Liver (tissue), 9 donors: ENCODE data around the gene CELF1. TPM values are rescaled to one million over a fixed set of nuclear protein-coding genes. Genes with fewer than 3 reads are reported as not detected.

Experiments used
- DNase-seq: peaks from one replicate; pipeline ENCODE4 v3.0.0-alpha.2; 2017; ENCODE audit warnings: low spot score
- H3K27ac ChIP-seq, 2 donors: one replicate each; pipeline ENCODE4 v1.7.0; 2013; ENCODE audit warnings: inconsistent platforms in 2 of 2, low read length in 2 of 2, control low read depth in 1 of 2, low read depth in 1 of 2, mild to moderate bottlenecking in 1 of 2
- H3K27me3 ChIP-seq, 4 donors: one replicate each; pipeline versions ENCODE4 v1.6.1 to v1.7.0; 2013; ENCODE audit warnings: low read length in 3 of 4, inconsistent platforms in 1 of 4, mild to moderate bottlenecking in 1 of 4, moderate library complexity in 1 of 4; ENCODE audit not compliant: control insufficient read depth in 4 of 4, insufficient read depth in 4 of 4
- H3K36me3 ChIP-seq, 4 donors: one replicate each; pipeline versions ENCODE4 v1.6.1 to v1.7.0; 2013; ENCODE audit warnings: low read length in 3 of 4, mild to moderate bottlenecking in 3 of 4, low read depth in 1 of 4, moderate library complexity in 1 of 4; ENCODE audit not compliant: control insufficient read depth in 4 of 4, insufficient read depth in 3 of 4
- H3K4me1 ChIP-seq, 4 donors: one replicate each; pipeline versions ENCODE4 v1.6.1 to v1.7.0; 2013; ENCODE audit warnings: low read length in 3 of 4, mild to moderate bottlenecking in 3 of 4, moderate library complexity in 1 of 4; ENCODE audit not compliant: control insufficient read depth in 4 of 4, insufficient read depth in 4 of 4
- H3K4me3 ChIP-seq, 3 donors: one replicate each; pipeline versions ENCODE4 v1.6.1 to v1.7.0; 2013; ENCODE audit warnings: low read length in 3 of 3, control low read depth in 1 of 3, low read depth in 1 of 3, mild to moderate bottlenecking in 1 of 3
- H3K9ac ChIP-seq, 2 donors: one replicate each; pipeline ENCODE4 v1.7.0; 2013; ENCODE audit warnings: low read length in 2 of 2, mild to moderate bottlenecking in 2 of 2, moderate library complexity in 2 of 2, control low read depth in 1 of 2, low read depth in 1 of 2
- H3K9me3 ChIP-seq, 4 donors: one replicate each; pipeline versions ENCODE4 v1.6.1 to v1.7.0; 2013; ENCODE audit warnings: low read length in 3 of 4; ENCODE audit not compliant: control insufficient read depth in 4 of 4
- CTCF ChIP-seq: fragments of 150-350 bp; IDR thresholded peaks from 2 replicates; pipeline ENCODE4 v1.5.1; 2017; ENCODE audit warnings: improper control_type of control experiment, low read depth, low read length; ENCODE audit not compliant: missing input control
- EGR1 ChIP-seq, 2 donors: IDR thresholded peaks; 2 replicates each; pipeline ENCODE4 v1.6.1; 2016 to 2018; ENCODE audit warnings: antibody characterized with exemption in 2 of 2, low read depth in 2 of 2
- FOXA1 ChIP-seq: IDR thresholded peaks from 2 replicates; pipeline ENCODE4 v1.6.1; 2016; ENCODE audit warnings: antibody characterized with exemption
- FOXA2 ChIP-seq: IDR thresholded peaks from 2 replicates; pipeline ENCODE4 v1.6.1; 2016; ENCODE audit warnings: antibody characterized with exemption
- GABPA ChIP-seq, 2 donors: IDR thresholded peaks in 1 of 2; conservative IDR thresholded peaks in 1 of 2; 2 replicates each; pipeline ENCODE4 v1.6.1; 2016; ENCODE audit warnings: antibody characterized with exemption in 2 of 2, mild to moderate bottlenecking in 1 of 2, moderate library complexity in 1 of 2
- HNF4A ChIP-seq, 2 donors: conservative IDR thresholded peaks; 2 replicates each; pipeline ENCODE4 v1.6.1; 2016; ENCODE audit warnings: antibody characterized with exemption in 2 of 2, mild to moderate bottlenecking in 2 of 2
- HNF4G ChIP-seq: IDR thresholded peaks from 2 replicates; pipeline ENCODE4 v1.6.1; 2016; ENCODE audit warnings: antibody characterized with exemption
- JUND ChIP-seq, 2 donors: IDR thresholded peaks; 2 replicates each; pipeline ENCODE4 v1.6.1; 2016; ENCODE audit warnings: antibody characterized with exemption in 2 of 2
- MAX ChIP-seq: IDR thresholded peaks from 2 replicates; pipeline ENCODE4 v1.6.1; 2016; ENCODE audit warnings: antibody characterized with exemption
- NR2F2 ChIP-seq: IDR thresholded peaks from 2 replicates; pipeline ENCODE4 v1.6.1; 2016; ENCODE audit warnings: antibody characterized with exemption
- RAD21 ChIP-seq, 2 donors: IDR thresholded peaks; 2 replicates each; pipeline ENCODE4 v1.6.1; 2016; ENCODE audit warnings: antibody characterized with exemption in 2 of 2, mild to moderate bottlenecking in 2 of 2
- REST ChIP-seq: IDR thresholded peaks from 2 replicates; pipeline ENCODE4 v1.6.1; 2016; ENCODE audit warnings: antibody characterized with exemption, mild to moderate bottlenecking
- RXRA ChIP-seq, 2 donors: IDR thresholded peaks; 2 replicates each; pipeline ENCODE4 v1.6.1; 2017 to 2018; ENCODE audit warnings: antibody characterized with exemption in 2 of 2, mild to moderate bottlenecking in 1 of 2
- SP1 ChIP-seq: IDR thresholded peaks from 2 replicates; pipeline ENCODE4 v1.6.1; 2018; ENCODE audit warnings: antibody characterized with exemption, mild to moderate bottlenecking
- TAF1 ChIP-seq: conservative IDR thresholded peaks from 2 replicates; pipeline ENCODE4 v1.6.1; 2016; ENCODE audit warnings: antibody characterized with exemption, mild to moderate bottlenecking
- YY1 ChIP-seq: IDR thresholded peaks from 2 replicates; pipeline ENCODE4 v1.6.1; 2016; ENCODE audit warnings: antibody characterized with exemption, mild to moderate bottlenecking
- ZBTB33 ChIP-seq: IDR thresholded peaks from 2 replicates; pipeline ENCODE4 v1.6.1; 2016; ENCODE audit warnings: antibody characterized with exemption
- WGBS: extraction: QIAGEN DNeasy Blood & Tissue Kit; methylation state at CpG from one replicate; pipeline ENCODE4 v1.1.7; 2013; 5-methylcytosine and 5-hydroxymethylcytosine counted together
- polyA plus RNA-seq, 2 donors: library from polyadenylated mRNA; stranded (reverse) in 1 of 2; unstranded in 1 of 2; fragments of 200-250 nt in 1 of 2; fragments of >200 nt in 1 of 2; fragmentation: Nextera tagmentation in 1 of 2; extraction: Ambion mirVana in 1 of 2; gene quantifications; one replicate each; pipeline versions ENCODE4 v1.2.1 to v1.2.3, GENCODE V29; 2013 to 2015
- total RNA-seq, 2 donors: library from RNA; depleted of rRNA; stranded (reverse); fragments of >200 nt; gene quantifications; one replicate each; pipeline ENCODE4 v1.2.3, GENCODE V29; 2014
- TF ChIP-seq, protein P1 (sequence below): IDR thresholded peaks from 2 replicates; pipeline ENCODE4 v1.6.1; 2016; ENCODE audit warnings: antibody characterized with exemption
- donor health status: healthy.
- donor health status: healthy.
- donor health status: healthy.
- donor health status: healthy.
- donor health status: healthy.

CELF1 gene
- total and polyA plus RNA-seq, 4 donors, result 23.5 to 139 (median 60.3) TPM

DNA sequence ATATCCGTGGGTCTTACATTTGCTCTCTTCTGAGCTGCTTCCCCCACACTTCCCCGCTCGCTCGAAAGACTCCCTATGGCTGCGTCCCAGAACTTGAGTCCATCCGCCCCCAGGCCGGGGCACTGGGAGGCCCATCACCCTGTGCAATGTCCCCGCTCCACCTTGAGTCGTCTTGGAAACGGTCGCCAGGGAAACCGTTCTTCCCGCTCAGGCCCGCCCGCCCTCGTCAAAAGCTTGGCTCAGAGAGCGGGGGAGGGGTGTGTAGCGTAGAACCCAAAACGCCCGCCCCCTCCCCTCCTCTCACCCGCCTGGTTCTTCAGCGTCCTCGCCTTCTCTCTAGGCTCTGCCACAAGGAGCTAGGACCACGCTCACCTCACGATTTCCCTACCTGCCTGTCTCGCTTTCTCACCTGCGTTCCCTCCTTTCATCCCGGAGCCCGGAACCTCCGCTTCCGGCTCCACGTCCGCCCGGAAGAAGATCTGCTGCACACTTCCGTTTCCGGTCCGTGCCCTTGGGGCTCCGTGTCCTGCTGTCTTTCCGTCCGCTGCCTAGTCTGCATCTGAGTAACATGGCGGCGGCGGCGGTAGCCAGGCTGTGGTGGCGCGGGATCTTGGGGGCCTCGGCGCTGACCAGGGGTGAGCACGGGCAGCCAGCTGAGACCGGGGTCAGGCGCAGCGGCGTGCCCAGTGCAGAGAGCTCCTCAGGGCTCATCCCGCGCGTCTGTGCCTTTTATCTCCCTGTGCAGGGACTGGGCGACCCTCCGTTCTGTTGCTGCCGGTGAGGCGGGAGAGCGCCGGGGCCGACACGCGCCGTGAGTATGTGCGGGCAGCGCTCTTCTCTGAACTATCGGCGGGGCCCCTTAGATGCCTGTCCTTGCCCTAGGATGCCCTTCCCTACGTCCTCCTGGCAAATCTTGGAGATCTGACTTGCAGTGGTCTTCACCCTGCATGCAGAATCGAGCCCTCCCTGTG, 25.9 kb upstream of the CELF1 start, which contains the start of the genes KBTBD4 and NDUFS3:
TSS of gene KBTBD4 (minus strand) at position 447 of the 971 bp plus-strand sequence. CDS start at position 428, 19 bp downstream.
TSS of gene NDUFS3 (plus strand) at position 551 of the 971 bp plus-strand sequence. CDS start at position 569, 18 bp downstream.
- H3K9ac ChIP-seq, result peak within 1 kb of the TSS; percentile 44 to 83

More for the DNA sequence above, 25.9 kb upstream of the CELF1 start, which contains the start of the genes KBTBD4 and NDUFS3:
- WGBS, result under 1% methylated on average over 72 of the region's 72 CpGs
- DNase-seq, result peak; percentile 96
- peaks cover 5 to 34% (median 27%) of the 10 kb centered on the region in 4 donors for H3K4me1 ChIP-seq
- peaks cover 5 to 35% (median 24%) of the 10 kb centered on the region in 4 donors for H3K36me3 ChIP-seq
- TF ChIP-seq RAD21 (IDR thresholded peaks at IDR 0.05) (peak; percentile 51 to 55), YY1 (peak; percentile 96), RXRA (IDR thresholded peaks at IDR 0.05) (peak; percentile 25 to 39), ZBTB33 (no peak), REST (peak; percentile 75), FOXA2 (no peak), CTCF (no peak), TAF1 (peak; percentile 26), JUND (IDR thresholded peaks at IDR 0.05) (no peak), GABPA (IDR thresholded peaks at IDR 0.05 in 1 of 2, conservative IDR thresholded peaks at IDR 0.05 in 1 of 2) (peak; percentile 100), HNF4A (conservative IDR thresholded peaks at IDR 0.05) (peak in 1 of 2 donors; percentile 7), FOXA1 (peak; percentile 10), MAX (peak; percentile 88), EGR1 (IDR thresholded peaks at IDR 0.05; ENCODE audit: low read depth in 2 of 2) (peak; percentile 79 to 87), SP1 (peak; percentile 52), NR2F2 (peak; percentile 60), HNF4G (no peak)
- TF ChIP-seq, protein P1, sequence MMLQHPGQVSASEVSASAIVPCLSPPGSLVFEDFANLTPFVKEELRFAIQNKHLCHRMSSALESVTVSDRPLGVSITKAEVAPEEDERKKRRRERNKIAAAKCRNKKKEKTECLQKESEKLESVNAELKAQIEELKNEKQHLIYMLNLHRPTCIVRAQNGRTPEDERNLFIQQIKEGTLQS, result no peak
- H3K27me3 ChIP-seq, result no peaks in the 10 kb centered on the region
- H3K4me3 ChIP-seq, result peak within 1 kb of the TSS; percentile 78 to 90 (median 89)
- no peaks in the 10 kb centered on the region for H3K9me3 ChIP-seq
- H3K27ac ChIP-seq, result peak within 1 kb of the TSS; percentile 81 to 90
